ENCODE data around the gene SBF1.

Gene SBF1

DNA sequence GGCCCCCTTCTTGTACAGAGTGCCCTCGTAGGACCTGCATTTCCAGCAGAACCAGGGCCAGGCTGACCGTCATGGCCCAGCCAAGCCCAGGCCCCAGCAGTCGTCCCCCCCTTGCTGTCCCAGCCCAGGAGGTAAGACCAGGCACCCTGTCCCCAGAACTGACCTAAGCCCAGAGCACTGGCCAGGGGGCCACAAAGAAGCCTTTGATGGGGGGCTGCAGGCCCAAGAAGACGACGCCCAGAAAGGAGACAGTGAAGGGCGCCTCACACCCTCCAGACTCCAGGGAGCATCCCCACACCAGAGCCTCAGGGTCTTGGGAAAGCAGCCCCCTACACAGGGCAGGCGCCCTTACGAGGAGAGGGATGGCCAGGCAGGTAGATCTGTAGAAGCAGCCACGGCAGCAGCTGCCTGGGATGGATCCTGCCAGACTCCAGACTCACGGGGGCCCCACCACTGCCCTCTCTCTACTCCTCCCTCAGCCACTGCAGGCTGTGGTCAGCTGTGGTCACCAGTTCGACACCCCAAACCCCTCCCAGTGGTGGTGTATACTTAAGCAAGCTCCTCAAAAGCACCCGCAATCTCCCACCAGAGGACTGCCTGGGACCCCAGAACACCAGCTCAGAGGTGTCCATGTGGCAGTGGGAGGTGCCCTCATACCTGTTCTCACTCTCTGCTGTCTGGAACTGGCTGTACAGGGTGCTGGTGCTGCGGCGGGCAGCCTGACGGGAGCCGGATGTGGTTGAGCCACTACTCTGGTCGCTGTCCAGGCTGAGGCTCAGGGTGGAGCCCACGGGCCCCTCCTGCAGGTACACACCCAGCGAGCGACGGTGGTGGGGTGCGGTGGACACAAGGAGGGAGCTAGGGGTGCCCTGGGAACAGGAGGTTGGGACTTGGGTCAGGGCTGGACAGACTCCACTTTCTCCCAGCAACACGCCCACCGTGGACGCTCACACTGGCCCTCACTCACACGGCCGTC is 27.0 kb downstream of the SBF1 start:
- no peaks in the 10 kb centered on the region for H3K9me3 ChIP-seq (ENCODE audit: insufficient read depth, low read depth, low read length)
- no peak overlapping the region for H3K9ac ChIP-seq (ENCODE audit: low read depth, low read length, poor library complexity, severe bottlenecking)
- H3K36me3 ChIP-seq (ENCODE audit: insufficient read depth, low read length), result peaks cover 46% of the 10 kb centered on the region; the same call in 1 of the 2 replicates
- H3K9me2 ChIP-seq (replicated peaks; ENCODE audit: low read depth, low read length), result no peaks in the 10 kb centered on the region
- TF ChIP-seq CTCF (conservative IDR thresholded peaks at IDR 0.05; ENCODE audit: low read length) (no peak), EZH2phosphoT487 (IDR thresholded peaks at IDR 0.05; ENCODE audit: borderline replicate concordance) (no peak)
- no peaks in the 10 kb centered on the region for H3F3A ChIP-seq (ENCODE audit: low read depth)
- H3K4me1 ChIP-seq (ENCODE audit: insufficient read depth, low read length, poor library complexity, severe bottlenecking), result peaks cover 16% of the 10 kb centered on the region
- H3K4me3 ChIP-seq (ENCODE audit: low read length, poor library complexity, severe bottlenecking), result no peak overlapping the region
- no peak overlapping the region for H3K4me2 ChIP-seq (ENCODE audit: low read depth, low read length, poor library complexity, severe bottlenecking)
- no peaks in the 10 kb centered on the region for H3K27me3 ChIP-seq (ENCODE audit: insufficient read depth, low read length, poor library complexity, severe bottlenecking)
- H3K79me2 ChIP-seq (ENCODE audit: insufficient read depth, low read length), result no peaks in the 10 kb centered on the region
- H2AFZ ChIP-seq (ENCODE audit: low read length), result no peak overlapping the region
- H4K20me1 ChIP-seq (ENCODE audit: insufficient read depth, low read length, poor library complexity, severe bottlenecking), result peaks cover 9% of the 10 kb centered on the region

DNA sequence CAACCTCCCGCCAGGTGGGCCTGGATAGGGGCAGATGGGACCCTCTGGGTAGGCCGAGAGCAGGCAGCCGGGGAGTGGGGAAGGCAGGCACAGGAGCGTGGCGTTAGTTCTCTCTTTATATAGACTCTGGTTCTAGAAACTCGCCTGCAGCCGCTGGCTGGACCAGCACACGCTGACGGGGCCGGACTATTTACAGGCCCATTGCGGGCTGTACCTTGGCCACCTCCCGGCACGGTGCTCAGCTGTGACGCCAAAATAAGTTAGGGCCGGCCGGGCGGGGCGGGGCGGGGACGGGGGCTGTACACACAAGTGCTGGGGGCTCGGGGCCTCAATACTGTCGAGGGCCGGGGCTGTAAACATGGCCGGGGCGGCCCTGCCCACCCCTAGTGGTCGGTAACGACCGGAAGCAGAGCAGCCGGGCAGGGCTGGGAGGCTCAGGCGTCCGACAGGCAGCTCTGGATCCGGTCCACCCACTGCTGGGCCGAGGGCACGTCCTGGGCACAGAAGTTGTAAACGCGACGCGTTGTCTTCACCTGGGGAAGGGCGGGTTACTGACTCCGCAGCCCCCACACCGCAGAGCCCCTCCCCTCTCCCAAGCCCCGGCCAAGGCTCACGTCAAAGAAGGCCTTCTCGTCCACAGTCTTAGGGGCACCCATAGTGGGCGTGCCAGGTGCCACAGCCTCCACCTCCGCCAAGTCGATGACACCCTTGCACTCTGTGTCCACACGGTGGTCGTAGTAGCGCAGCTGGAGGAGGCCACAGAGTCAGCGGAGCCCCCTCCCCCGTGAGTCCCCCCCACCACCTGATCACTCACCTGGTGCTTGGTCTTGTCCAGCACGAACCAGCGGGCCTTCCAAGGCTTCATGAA is 27.9 kb downstream of the SBF1 start:
- peaks cover 16% of the 10 kb centered on the region for H3K4me1 ChIP-seq (ENCODE audit: insufficient read depth, low read length, poor library complexity, severe bottlenecking)
- H3K9me3 ChIP-seq (ENCODE audit: insufficient read depth, low read depth, low read length), result no peaks in the 10 kb centered on the region
- no peaks in the 10 kb centered on the region for H3K9me2 ChIP-seq (replicated peaks; ENCODE audit: low read depth, low read length)
- H3K27me3 ChIP-seq (ENCODE audit: insufficient read depth, low read length, poor library complexity, severe bottlenecking), result no peaks in the 10 kb centered on the region
- TF ChIP-seq CTCF (conservative IDR thresholded peaks at IDR 0.05; ENCODE audit: low read length) (no peak), EZH2phosphoT487 (IDR thresholded peaks at IDR 0.05; ENCODE audit: borderline replicate concordance) (no peak)
- no peak overlapping the region for H2AFZ ChIP-seq (ENCODE audit: low read length)
- no peaks in the 10 kb centered on the region for H3K79me2 ChIP-seq (ENCODE audit: insufficient read depth, low read length)
- H3K36me3 ChIP-seq (ENCODE audit: insufficient read depth, low read length), result peaks cover 43% of the 10 kb centered on the region; the same call in 1 of the 2 replicates
- H3K4me3 ChIP-seq (ENCODE audit: low read length, poor library complexity, severe bottlenecking), result no peak overlapping the region
- no peak overlapping the region for H3K4me2 ChIP-seq (ENCODE audit: low read depth, low read length, poor library complexity, severe bottlenecking)
- no peak overlapping the region for H3K9ac ChIP-seq (ENCODE audit: low read depth, low read length, poor library complexity, severe bottlenecking)
- H4K20me1 ChIP-seq (ENCODE audit: insufficient read depth, low read length, poor library complexity, severe bottlenecking), result peaks cover 9% of the 10 kb centered on the region
- no peaks in the 10 kb centered on the region for H3F3A ChIP-seq (ENCODE audit: low read depth)

DNA sequence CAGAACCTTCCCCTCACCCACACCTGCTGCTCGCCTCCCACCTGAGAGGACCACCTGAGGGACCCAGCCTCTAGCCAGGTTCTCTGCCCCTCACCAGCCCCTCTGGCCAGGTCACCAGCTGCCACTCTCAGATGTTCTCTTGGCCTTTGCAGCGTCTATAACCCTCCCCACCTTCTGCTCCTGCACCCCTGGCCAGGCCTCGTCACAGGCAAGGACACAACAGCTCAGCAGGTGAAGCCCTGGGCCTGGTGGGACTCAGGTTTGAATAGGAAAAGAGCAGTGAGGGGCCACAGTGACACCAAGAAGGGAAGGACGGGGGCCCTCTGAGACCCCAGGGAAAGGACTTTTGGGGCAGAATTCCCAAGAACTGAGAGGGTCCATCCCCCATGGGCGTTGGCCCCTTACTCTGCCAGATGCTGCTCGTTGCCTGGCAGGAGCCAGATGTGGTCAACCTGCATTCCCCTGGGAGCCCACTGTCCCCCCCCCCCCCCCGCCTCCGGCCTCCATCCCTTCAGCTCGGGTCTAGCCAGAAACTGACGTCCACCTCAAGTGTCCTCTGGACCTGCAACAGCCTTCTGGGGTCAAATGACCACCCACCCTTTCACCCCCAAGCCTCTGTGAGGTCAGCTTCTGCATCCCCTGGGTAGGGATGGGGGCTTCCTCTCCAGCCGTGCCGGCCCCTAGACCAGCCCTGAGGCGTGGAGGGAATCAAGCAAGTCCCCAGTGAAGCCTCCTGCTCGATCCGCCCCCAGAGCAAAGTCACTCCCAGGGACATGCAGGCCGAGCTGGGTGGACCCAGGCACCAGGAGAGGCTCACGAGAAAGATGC is 28.7 kb downstream of the SBF1 start:
- Histone ChIP-seq H4K20me1 (ENCODE audit: insufficient read depth, low read length, poor library complexity, severe bottlenecking) (peaks cover 9% of the 10 kb centered on the region), H3K4me1 (ENCODE audit: insufficient read depth, low read length, poor library complexity, severe bottlenecking) (peaks cover 16% of the 10 kb centered on the region), H3K4me2 (ENCODE audit: low read depth, low read length, poor library complexity, severe bottlenecking) (no peak overlapping the region), H2AFZ (ENCODE audit: low read length) (no peak overlapping the region), H3F3A (ENCODE audit: low read depth) (no peaks in the 10 kb centered on the region), H3K79me2 (ENCODE audit: insufficient read depth, low read length) (no peaks in the 10 kb centered on the region), H3K9me2 (replicated peaks; ENCODE audit: low read depth, low read length) (no peaks in the 10 kb centered on the region), H3K27me3 (ENCODE audit: insufficient read depth, low read length, poor library complexity, severe bottlenecking) (no peaks in the 10 kb centered on the region), H3K4me3 (ENCODE audit: low read length, poor library complexity, severe bottlenecking) (no peak overlapping the region), H3K36me3 (ENCODE audit: insufficient read depth, low read length) (peaks cover 43% of the 10 kb centered on the region; the same call in 1 of the 2 replicates), H3K9ac (ENCODE audit: low read depth, low read length, poor library complexity, severe bottlenecking) (no peak overlapping the region), H3K9me3 (ENCODE audit: insufficient read depth, low read depth, low read length) (no peaks in the 10 kb centered on the region)
- no peak for TF ChIP-seq CTCF (conservative IDR thresholded peaks at IDR 0.05; ENCODE audit: low read length)

Data from Loucy (cell line).